Measurements from ENCODE around the gene KDF1.
A peak's percentile ranks its signal among the peaks of the same experiment; 100 is the strongest.

The KDF1 gene

GRCh38 chr1:27001570-27002360 is 41.5 kb upstream of the KDF1 start:
- Histone ChIP-seq H3K27ac (ENCODE audit: low read depth in 2 of 2, low read length in 2 of 2) (peak overlapping the region in 1 of 2 donors; percentile 49), H3K4me1 (ENCODE audit: control insufficient read depth in 2 of 2, insufficient read depth in 2 of 2, low read length in 2 of 2) (peaks cover 2 to 9% of the 10 kb centered on the region in 2 donors), H3K9ac (ENCODE audit: low read depth in 1 of 2, low read length in 2 of 2) (no peak overlapping the region)

DNA sequence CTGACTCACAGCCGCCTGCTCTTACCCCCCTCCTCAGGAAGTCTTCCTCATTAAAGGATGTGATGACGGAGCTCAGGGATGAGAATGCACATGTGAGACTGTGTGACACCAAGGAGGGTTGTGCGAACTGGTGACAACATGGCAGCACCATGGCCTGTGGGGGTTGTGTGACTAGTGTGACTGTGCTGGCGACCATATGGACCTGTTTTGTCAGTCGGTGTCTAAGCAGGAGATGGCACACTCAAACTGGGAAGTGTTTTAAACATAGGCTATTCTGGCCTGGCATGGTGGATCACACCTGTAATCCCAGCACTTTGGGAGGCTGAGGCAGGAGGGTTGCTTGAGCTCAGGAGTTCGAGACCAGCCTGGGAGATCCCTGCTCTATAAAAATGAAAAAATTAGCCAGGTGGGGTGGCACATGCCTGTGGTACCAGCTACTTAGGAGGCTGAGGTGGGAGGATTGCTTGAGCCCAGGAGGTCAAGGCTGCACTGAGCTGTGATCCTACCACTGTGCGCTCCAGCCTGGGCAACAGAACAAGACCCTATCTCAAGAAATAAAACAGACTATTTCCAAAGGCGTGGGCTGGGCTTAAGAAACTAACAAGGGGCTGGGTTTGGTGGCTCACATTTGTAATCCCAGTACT is 40.7 kb upstream of the KDF1 start:
- no peak overlapping the region for H3K9ac ChIP-seq (ENCODE audit: low read depth in 1 of 2, low read length in 2 of 2)
- H3K9me3 ChIP-seq (ENCODE audit: control insufficient read depth in 2 of 2, low read length in 2 of 2): no peaks in the 10 kb centered on the region
- no peak overlapping the region for H3K4me3 ChIP-seq (ENCODE audit: low read length in 2 of 2)
- peaks cover 8% of the 10 kb centered on the region in 2 donors for H3K27me3 ChIP-seq (ENCODE audit: control insufficient read depth in 2 of 2, insufficient read depth in 2 of 2, low read length in 2 of 2)
- peak overlapping the region in 1 of 2 donors; percentile 49 for H3K27ac ChIP-seq (ENCODE audit: low read depth in 2 of 2, low read length in 2 of 2)
- peaks cover 2 to 9% of the 10 kb centered on the region in 2 donors for H3K4me1 ChIP-seq (ENCODE audit: control insufficient read depth in 2 of 2, insufficient read depth in 2 of 2, low read length in 2 of 2)
- H3K36me3 ChIP-seq (ENCODE audit: control insufficient read depth in 2 of 2, insufficient read depth in 2 of 2, low read length in 2 of 2): no peaks in the 10 kb centered on the region

More at GRCh38 chr1:27001570-27002360, 41.5 kb upstream of the KDF1 start:
- Histone ChIP-seq H3K27me3 (ENCODE audit: control insufficient read depth in 2 of 2, insufficient read depth in 2 of 2, low read length in 2 of 2) (peaks cover 0 to under 1% of the 10 kb centered on the region in 2 donors), H3K4me3 (ENCODE audit: low read length in 2 of 2) (no peak overlapping the region), H3K36me3 (ENCODE audit: control insufficient read depth in 2 of 2, insufficient read depth in 2 of 2, low read length in 2 of 2) (no peaks in the 10 kb centered on the region), H3K9me3 (ENCODE audit: control insufficient read depth in 2 of 2, low read length in 2 of 2) (no peaks in the 10 kb centered on the region)

- H3K4me3 ChIP-seq (ENCODE audit: low read length in 2 of 2): no peak overlapping the region
- no peaks in the 10 kb centered on the region for H3K9me3 ChIP-seq (ENCODE audit: control insufficient read depth in 2 of 2, low read length in 2 of 2)
- no peak overlapping the region for H3K9ac ChIP-seq (ENCODE audit: low read depth in 1 of 2, low read length in 2 of 2)
- H3K4me1 ChIP-seq (ENCODE audit: control insufficient read depth in 2 of 2, insufficient read depth in 2 of 2, low read length in 2 of 2): peaks cover 2 to 9% of the 10 kb centered on the region in 2 donors
- H3K36me3 ChIP-seq (ENCODE audit: control insufficient read depth in 2 of 2, insufficient read depth in 2 of 2, low read length in 2 of 2): no peaks in the 10 kb centered on the region
- peak overlapping the region; percentile 61 to 70 for H3K27ac ChIP-seq (ENCODE audit: low read depth in 2 of 2, low read length in 2 of 2)
- peaks cover 15% of the 10 kb centered on the region in 2 donors for H3K27me3 ChIP-seq (ENCODE audit: control insufficient read depth in 2 of 2, insufficient read depth in 2 of 2, low read length in 2 of 2)
Measured at GRCh38 chr1:27000090-27000816, 40.0 kb upstream of the KDF1 start.

GRCh38 chr1:26999440-26999987 is 39.2 kb upstream of the KDF1 start:
- Histone ChIP-seq H3K4me1 (ENCODE audit: control insufficient read depth in 2 of 2, insufficient read depth in 2 of 2, low read length in 2 of 2) (peaks cover 2 to 9% of the 10 kb centered on the region in 2 donors), H3K36me3 (ENCODE audit: control insufficient read depth in 2 of 2, insufficient read depth in 2 of 2, low read length in 2 of 2) (no peaks in the 10 kb centered on the region), H3K4me3 (ENCODE audit: low read length in 2 of 2) (peak overlapping the region in 1 of 2 donors; percentile 4), H3K27ac (ENCODE audit: low read depth in 2 of 2, low read length in 2 of 2) (peak overlapping the region; percentile 61 to 70), H3K9me3 (ENCODE audit: control insufficient read depth in 2 of 2, low read length in 2 of 2) (no peaks in the 10 kb centered on the region), H3K9ac (ENCODE audit: low read depth in 1 of 2, low read length in 2 of 2) (no peak overlapping the region), H3K27me3 (ENCODE audit: control insufficient read depth in 2 of 2, insufficient read depth in 2 of 2, low read length in 2 of 2) (peaks cover 21 to 22% of the 10 kb centered on the region in 2 donors)

DNA sequence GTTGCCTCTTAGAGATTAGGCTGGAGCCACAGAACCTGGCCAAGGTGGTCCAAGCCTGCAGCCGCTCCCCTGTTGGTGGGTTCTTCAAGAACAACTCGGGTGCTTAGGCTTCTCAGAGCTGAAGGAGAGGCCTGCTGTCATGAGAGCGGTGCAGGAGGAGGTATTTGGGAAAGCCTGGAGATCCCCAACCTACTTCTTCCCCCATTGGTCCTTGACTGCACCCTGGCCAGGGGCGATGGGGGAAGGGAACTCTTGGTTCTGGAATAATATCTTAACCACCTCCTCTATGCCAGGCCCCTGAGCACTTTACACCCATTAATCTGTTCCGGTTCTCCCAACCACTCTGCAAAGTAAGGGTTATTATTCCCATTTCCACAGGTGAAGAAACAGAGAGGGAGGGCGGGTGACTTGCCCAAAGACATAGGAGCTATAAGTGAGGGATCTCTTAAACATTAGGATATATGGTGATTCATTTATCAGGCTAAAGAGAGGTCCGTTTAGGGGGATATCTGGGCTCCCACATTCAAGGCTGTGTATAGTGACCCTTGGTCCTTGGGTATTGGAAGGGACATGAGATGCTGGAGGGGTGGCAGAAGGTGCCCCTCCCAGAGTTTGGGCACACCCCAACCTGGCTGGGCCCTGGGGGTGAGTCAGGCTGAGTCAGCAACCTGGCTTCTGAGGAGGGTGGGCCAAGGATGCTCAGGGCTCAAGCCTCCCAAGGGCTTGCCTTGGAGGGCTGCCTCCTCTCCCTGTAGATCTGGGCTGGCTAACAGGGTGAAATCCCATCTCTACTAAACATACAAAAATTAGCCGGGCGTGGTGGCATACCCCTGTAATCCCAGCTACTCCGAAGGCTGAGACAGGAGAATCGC is 38.4 kb upstream of the KDF1 start:
- no peak overlapping the region for H3K9ac ChIP-seq (ENCODE audit: low read depth in 1 of 2, low read length in 2 of 2)
- H3K4me1 ChIP-seq (ENCODE audit: control insufficient read depth in 2 of 2, insufficient read depth in 2 of 2, low read length in 2 of 2): peaks cover 4 to 9% of the 10 kb centered on the region in 2 donors
- no peaks in the 10 kb centered on the region for H3K36me3 ChIP-seq (ENCODE audit: control insufficient read depth in 2 of 2, insufficient read depth in 2 of 2, low read length in 2 of 2)
- H3K4me3 ChIP-seq (ENCODE audit: low read length in 2 of 2): no peak overlapping the region
- peak overlapping the region; percentile 49 to 65 for H3K27ac ChIP-seq (ENCODE audit: low read depth in 2 of 2, low read length in 2 of 2)
- H3K9me3 ChIP-seq (ENCODE audit: control insufficient read depth in 2 of 2, low read length in 2 of 2): no peaks in the 10 kb centered on the region
- peaks cover 23 to 24% of the 10 kb centered on the region in 2 donors for H3K27me3 ChIP-seq (ENCODE audit: control insufficient read depth in 2 of 2, insufficient read depth in 2 of 2, low read length in 2 of 2)

GRCh38 chr1:26996665-26997064 is 36.4 kb upstream of the KDF1 start:
- Histone ChIP-seq H3K9ac (ENCODE audit: low read depth in 1 of 2, low read length in 2 of 2) (no peak overlapping the region), H3K4me1 (ENCODE audit: control insufficient read depth in 2 of 2, insufficient read depth in 2 of 2, low read length in 2 of 2) (peaks cover 8 to 12% of the 10 kb centered on the region in 2 donors), H3K27ac (ENCODE audit: low read depth in 2 of 2, low read length in 2 of 2) (no peak overlapping the region), H3K4me3 (ENCODE audit: low read length in 2 of 2) (no peak overlapping the region), H3K36me3 (ENCODE audit: control insufficient read depth in 2 of 2, insufficient read depth in 2 of 2, low read length in 2 of 2) (no peaks in the 10 kb centered on the region), H3K9me3 (ENCODE audit: control insufficient read depth in 2 of 2, low read length in 2 of 2) (no peaks in the 10 kb centered on the region), H3K27me3 (ENCODE audit: control insufficient read depth in 2 of 2, insufficient read depth in 2 of 2, low read length in 2 of 2) (peaks cover 33 to 34% of the 10 kb centered on the region in 2 donors)

- Histone ChIP-seq H3K4me1 (ENCODE audit: control insufficient read depth in 2 of 2, insufficient read depth in 2 of 2, low read length in 2 of 2) (peaks cover 8 to 12% of the 10 kb centered on the region in 2 donors), H3K36me3 (ENCODE audit: control insufficient read depth in 2 of 2, insufficient read depth in 2 of 2, low read length in 2 of 2) (no peaks in the 10 kb centered on the region), H3K9ac (ENCODE audit: low read depth in 1 of 2, low read length in 2 of 2) (no peak overlapping the region), H3K27ac (ENCODE audit: low read depth in 2 of 2, low read length in 2 of 2) (no peak overlapping the region), H3K27me3 (ENCODE audit: control insufficient read depth in 2 of 2, insufficient read depth in 2 of 2, low read length in 2 of 2) (peaks cover 35% of the 10 kb centered on the region in 2 donors), H3K4me3 (ENCODE audit: low read length in 2 of 2) (no peak overlapping the region), H3K9me3 (ENCODE audit: control insufficient read depth in 2 of 2, low read length in 2 of 2) (no peaks in the 10 kb centered on the region)
Measured at GRCh38 chr1:26996024-26996423, 35.8 kb upstream of the KDF1 start.

DNA sequence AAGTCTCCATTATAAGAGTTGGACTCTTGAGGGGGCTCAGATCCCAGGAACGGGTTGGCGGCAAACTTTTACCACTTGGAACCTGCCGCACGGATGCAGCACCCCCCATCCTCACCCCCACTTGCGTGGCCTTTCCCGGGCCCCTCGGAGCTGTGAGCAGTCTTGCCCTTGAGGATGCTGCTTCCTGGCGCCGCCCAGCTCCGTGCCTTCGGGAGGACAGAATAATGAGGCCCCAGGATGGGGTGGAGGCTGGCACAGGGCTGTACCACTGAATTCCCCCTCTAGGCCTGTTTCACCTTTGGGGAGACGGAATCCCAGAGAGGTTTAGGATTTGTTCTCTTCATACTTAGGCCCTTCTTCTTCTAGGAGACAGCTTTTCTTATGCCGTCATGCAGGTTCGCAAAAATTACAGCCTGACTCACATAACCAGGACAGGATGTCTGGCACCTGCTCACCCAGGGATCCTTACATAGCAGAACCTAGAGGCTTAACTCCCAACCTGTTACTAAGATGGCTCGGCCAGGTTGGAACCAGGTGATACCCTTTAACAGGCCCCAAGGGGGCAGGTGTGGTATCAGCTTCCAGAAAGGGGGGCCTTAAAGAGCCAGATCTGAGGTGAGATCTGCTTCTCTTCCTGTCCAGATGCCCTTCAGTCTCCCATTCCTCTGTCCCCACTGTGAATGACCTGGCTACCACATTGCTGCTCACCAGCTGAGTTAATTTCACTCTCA is 34.7 kb upstream of the KDF1 start:
- H3K9ac ChIP-seq (ENCODE audit: low read depth in 1 of 2, low read length in 2 of 2): peak overlapping the region in 1 of 2 donors; percentile 36
- no peak overlapping the region for H3K27ac ChIP-seq (ENCODE audit: low read depth in 2 of 2, low read length in 2 of 2)
- H3K36me3 ChIP-seq (ENCODE audit: control insufficient read depth in 2 of 2, insufficient read depth in 2 of 2, low read length in 2 of 2): no peaks in the 10 kb centered on the region
- H3K4me1 ChIP-seq (ENCODE audit: control insufficient read depth in 2 of 2, insufficient read depth in 2 of 2, low read length in 2 of 2): peaks cover 8 to 14% of the 10 kb centered on the region in 2 donors
- peak overlapping the region; percentile 13 to 39 for H3K4me3 ChIP-seq (ENCODE audit: low read length in 2 of 2)
- no peaks in the 10 kb centered on the region for H3K9me3 ChIP-seq (ENCODE audit: control insufficient read depth in 2 of 2, low read length in 2 of 2)
- H3K27me3 ChIP-seq (ENCODE audit: control insufficient read depth in 2 of 2, insufficient read depth in 2 of 2, low read length in 2 of 2): peaks cover 37 to 38% of the 10 kb centered on the region in 2 donors
